GM21717 (cell line): ENCODE results near the gene NOX4.
"Not testable (repeated sequence)": the region's sequence is repeated elsewhere in the genome, so short reads cannot be mapped to it uniquely, and the experiment has no call there.

Experiments used
- ATAC-seq: cut with Tn5 transposase; IDR thresholded peaks from one replicate; pipeline ENCODE4 v1.9.1; 2021; ENCODE audit warnings: mild to moderate bottlenecking, moderate library complexity; ENCODE audit not compliant: unreplicated experiment

The NOX4 gene

DNA sequence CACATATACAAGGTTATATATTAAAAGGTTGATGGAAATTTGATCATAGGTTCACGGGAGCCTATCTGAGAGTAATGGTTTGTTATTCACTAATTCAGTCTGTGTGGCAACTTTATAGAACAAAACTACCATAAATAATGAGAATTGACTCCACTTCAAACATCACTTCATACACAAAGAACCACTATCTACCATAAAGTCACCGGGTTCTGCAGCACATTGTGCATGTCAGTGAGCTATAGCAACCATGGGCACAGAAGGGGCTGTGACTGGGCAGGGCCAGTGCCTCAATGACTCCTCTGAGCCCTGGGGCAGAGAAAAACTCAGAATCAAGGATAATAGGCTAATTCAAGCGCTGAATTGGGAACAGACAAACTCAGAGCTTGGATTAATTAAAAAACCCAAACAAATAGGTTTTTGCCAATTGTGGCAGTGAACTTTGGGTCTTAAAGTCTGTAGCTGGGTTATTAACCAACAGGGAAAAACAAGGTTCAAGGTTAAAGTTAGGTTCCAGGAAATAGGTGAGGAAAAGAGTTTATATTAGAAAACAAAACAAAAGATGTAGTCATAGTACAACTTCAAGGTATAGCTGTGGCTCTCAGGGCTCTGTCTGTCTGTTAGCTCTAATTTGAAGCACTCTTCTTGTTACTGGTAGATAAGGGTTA is 181.7 kb downstream of the NOX4 start:
- not testable (repeated sequence) for ATAC-seq

DNA sequence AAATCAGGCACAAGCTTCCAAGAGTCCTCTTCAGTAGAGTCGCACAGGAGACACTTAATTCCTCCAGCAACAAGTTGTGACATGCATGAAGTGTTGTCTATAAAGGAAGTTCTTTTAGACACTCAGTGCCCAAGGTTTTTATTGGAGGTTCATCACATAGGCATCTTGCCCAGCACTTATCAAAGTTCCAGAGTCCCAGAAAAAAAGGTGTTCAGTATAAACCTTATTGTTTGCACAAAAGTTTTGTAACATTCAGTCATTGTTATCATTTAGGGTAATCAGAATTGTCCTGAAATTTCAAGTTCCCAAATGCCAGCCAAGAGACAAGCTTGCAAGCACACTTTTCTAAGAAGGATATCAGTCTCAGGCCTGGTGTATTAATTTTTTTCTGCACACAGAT is 182.9 kb downstream of the NOX4 start:
- ATAC-seq, result not testable (repeated sequence)

DNA sequence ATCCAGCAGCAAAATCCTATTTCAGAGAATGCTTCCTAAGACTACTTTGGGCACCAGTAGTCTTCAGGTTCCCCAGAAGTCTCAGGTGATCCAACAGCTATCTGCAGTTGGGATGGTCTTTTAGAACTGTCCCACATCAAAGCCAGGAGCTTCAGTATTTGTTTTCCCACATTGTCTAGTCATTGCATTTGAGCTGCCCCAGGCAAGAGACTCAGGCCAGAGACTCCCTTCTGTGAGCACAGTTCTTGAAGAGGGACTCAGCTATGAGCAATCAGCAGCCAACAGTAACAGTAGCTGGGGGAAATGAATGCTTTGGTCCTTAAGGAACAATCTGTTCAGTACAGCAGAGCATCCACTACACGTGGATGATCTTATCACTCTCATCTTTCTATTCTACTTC is 188.1 kb downstream of the NOX4 start:
- not testable (repeated sequence) for ATAC-seq

DNA sequence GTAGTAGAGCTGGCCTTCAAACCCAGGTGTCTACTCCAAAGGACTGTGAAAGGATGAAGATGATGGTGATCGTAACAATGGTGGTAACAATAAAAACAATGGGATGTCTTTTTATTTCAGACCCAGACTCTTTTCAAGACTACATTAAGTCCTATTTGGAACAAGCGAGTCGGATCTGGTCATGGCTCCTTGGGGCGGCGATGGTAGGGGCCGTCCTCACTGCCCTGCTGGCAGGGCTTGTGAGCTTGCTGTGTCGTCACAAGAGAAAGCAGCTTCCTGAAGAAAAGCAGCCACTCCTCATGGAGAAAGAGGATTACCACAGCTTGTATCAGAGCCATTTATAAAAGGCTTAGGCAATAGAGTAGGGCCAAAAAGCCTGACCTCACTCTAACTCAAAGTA is 196.2 kb downstream of the NOX4 start:
- not testable (repeated sequence) for ATAC-seq

DNA sequence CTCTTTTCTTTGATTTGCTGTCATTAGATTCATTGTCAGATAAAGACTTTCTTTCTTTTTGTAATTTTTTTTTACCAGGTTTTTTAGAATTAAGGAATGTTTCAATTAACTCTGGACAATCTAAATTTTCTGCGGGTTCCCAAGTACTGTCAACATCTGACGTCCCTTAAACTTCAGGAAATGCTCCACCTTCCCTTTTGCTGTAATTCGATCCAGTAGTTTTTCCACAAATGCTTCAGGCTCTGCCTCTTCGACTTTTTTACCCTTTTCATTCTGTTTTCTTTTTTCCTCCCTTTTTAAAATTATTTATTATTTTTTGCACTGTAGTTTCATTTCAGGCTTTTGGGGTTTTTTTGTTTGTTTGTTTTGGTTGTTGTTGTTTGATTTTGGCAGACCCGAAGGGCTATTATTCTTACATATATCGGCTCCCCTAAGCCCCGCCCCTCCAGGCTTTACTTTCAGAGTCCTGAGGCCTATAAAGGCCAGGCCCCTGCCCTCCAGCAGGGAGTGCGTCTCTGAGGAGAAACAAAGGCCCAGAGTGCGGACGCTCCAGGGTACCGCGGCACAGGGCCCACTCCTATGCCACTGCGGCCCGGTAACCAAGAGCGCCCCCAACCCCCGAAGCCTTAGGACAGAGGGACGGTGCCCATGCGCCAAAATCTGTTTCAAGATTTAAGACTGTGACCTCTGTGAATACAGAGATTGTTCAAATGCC is 197.1 kb downstream of the NOX4 start:
- no peak for ATAC-seq

DNA sequence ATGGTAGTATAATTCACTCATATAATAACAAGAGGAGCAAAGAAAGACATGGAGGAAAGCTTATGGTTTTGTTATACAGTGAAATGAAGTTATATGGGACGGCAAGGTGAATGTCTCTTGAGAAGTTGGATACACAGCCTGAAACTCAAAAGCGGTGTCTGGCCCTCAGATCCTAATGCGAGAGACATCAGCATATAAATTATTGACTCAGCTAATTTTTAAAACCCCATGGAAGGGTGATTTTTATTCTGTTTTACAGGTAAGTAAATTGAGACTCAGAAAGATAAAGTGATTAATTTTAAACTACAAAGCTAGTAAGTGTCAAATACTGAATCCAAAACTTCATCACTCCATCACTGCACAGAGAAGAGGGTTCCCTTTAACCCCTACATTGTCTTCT is 203.2 kb downstream of the NOX4 start:
- not testable (repeated sequence) for ATAC-seq

DNA sequence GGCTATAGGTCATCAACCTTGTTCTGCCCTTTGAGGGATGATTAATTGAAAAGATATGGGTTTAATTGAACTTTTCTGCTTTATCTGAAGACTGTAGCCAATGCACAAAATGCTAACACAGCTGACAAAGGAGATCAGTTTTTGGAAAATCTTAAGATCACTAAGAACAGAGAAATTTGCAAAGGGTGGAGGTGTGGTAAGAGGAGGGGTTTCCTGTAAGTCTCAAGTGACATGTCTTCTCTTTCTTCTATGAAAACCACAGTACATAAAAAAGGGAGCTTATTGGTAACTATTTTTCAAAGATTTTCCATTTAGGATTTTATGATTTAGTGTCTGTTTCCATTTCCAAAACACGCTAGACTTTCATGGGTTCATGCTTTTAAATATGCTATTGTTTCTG is 204.6 kb downstream of the NOX4 start:
- not testable (repeated sequence) for ATAC-seq

DNA sequence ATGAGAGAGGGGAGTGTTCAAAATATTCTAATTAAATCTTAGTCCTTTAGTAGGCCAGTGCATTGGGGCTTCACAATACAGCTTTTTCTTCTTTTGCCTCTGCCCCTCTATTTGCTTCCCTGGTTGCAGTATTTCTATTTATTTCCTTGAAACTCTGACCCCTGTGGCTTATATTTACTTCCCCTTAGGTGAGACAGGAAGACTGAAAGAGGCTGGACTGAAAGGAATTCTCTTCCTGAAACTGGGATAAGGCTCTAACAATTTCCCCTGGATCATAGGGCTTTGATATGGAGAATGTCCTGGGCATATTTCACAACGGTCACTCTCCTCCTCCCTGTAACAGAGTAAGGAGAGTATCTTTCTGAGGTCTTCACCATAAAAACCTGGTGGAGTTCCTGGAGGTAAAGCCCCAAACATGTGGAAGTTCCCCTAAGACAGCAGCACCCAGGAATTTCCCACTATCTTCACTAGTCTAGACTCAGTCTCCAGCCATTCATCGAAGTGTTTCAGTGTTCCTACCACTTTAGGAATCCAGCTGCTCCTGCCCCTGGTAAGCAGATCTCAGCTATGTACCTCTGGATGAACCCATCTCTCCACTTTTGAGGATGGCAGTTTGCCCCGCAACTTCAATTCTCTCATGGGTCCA is 210.0 kb downstream of the NOX4 start:
- ATAC-seq, result not testable (repeated sequence)

DNA sequence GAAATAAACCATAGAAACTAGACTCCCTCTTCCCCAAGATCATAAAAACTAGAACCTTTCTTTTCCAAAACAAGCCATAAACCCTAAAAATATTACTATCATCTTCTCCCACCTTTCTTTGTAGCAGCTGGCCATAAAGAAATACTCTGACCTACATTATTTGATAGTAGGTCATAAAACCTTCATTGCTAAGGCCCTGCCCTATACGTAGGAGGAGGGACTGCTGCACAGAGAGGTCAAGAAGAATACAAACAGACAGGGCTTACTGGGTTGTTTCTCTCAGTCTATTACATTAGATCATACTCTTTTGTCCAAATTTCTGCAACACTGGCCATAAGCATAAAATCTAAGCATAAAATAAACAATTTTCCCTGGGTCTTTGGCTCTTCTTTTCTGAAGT is 212.0 kb downstream of the NOX4 start:
- no peak for ATAC-seq

DNA sequence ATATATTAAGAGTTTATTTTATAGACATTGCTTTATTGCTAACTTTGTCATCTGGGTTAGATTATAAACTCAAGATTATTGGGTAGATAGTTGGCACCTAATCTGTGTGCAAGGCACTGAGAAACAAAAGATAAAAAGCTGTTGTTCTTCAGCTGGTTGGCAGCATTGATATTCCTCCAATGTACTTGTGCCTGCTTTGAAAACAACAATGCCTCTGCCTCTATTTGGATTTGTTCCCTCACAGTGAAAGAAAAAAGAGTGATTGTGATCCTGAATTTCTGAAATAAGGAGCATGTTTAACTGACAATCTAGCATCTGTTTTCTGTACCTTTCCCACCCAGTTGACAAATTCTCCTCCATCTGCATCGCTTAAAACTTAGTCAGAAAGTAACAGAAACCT is 215.2 kb downstream of the NOX4 start:
- no peak for ATAC-seq
